K562 (cell line): ENCODE results near the gene GPX6. TPM values are rescaled to one million over a fixed set of nuclear protein-coding genes. Genes with fewer than 3 reads are reported as not detected.

Experiments
- BHLHE40 ChIP-seq: IDR thresholded peaks from 2 replicates; pipeline ENCODE4 v1.6.1; 2011; ENCODE audit warnings: low read length, improper control_type of control experiment
- FOXP1 ChIP-seq: sonication (generic); formaldehyde crosslinking; IDR thresholded peaks from 2 replicates; pipeline ENCODE4 v1.8.0; 2022; ENCODE audit warnings: mild to moderate bottlenecking, missing genetic modification reagents
- GATA2 ChIP-seq: sonication (generic); formaldehyde crosslinking; IDR thresholded peaks from 2 replicates; pipeline ENCODE4 v1.4.0; 2020; ENCODE audit warnings: mild to moderate bottlenecking, missing genetic modification reagents
- GTF2A2 ChIP-seq: IDR thresholded peaks from 2 replicates; pipeline ENCODE4 v1.6.1; 2016; ENCODE audit warnings: mild to moderate bottlenecking, missing genetic modification characterization, missing compliant biosample characterization
- HMGN3 ChIP-seq: IDR thresholded peaks from 2 replicates; pipeline ENCODE4 v1.6.1; 2011; ENCODE audit warnings: borderline replicate concordance, low read depth, mild to moderate bottlenecking, mixed read lengths, low read length; ENCODE audit not compliant: insufficient read length; ENCODE audit errors: extremely low read depth
- NCOA4 ChIP-seq: fragments of 450-650 bp; IDR thresholded peaks from 2 replicates; pipeline ENCODE4 v1.6.1; 2018; ENCODE audit warnings: mild to moderate bottlenecking; ENCODE audit not compliant: partially characterized antibody
- SRF ChIP-seq, 2 experiments: fragments of 250-450, 450-650 bp in 1 of 2; sonication (Bioruptor Pico) in 1 of 2; sonication (generic) in 1 of 2; formaldehyde crosslinking; IDR thresholded peaks; 2 replicates each; pipeline versions ENCODE4 v1.5.0 to v1.5.1; 2020 to 2022; ENCODE audit warnings: mild to moderate bottlenecking in 1 of 2, missing genetic modification reagents in 1 of 2
- TCF15 ChIP-seq: fragments of 250-450 bp; sonication (Bioruptor Pico); IDR thresholded peaks from 2 replicates; pipeline ENCODE4 v1.8.0; 2022; ENCODE audit warnings: moderate library complexity, mild to moderate bottlenecking, inconsistent platforms
- ZBTB12 ChIP-seq: fragments of 250-450 bp; sonication (Bioruptor Pico); IDR thresholded peaks from 2 replicates; pipeline ENCODE4 v1.4.0; 2020
- ZNF449 ChIP-seq: fragments of 250-450 bp; sonication (Bioruptor Pico); IDR thresholded peaks from 2 replicates; pipeline ENCODE4 v1.8.0; 2022; ENCODE audit warnings: moderate library complexity, mild to moderate bottlenecking, inconsistent platforms
- ZNF586 ChIP-seq: fragments of 450-650 bp; formaldehyde crosslinking; conservative IDR thresholded peaks from 2 replicates; pipeline ENCODE4 v1.4.0; 2020; ENCODE audit warnings: mild to moderate bottlenecking, moderate library complexity
- polyA plus RNA-seq, 8 experiments: library from polyadenylated mRNA; depleted of rRNA in 4 of 8; stranded (reverse) in 5 of 8; unstranded in 3 of 8; fragments of >200 nt; fragmentation: Nextera tagmentation in 2 of 8; fragmentation: Illumina TruSeq in 1 of 8; extraction: Ambion mirVana in 2 of 8; extraction: Trizol in 1 of 8; gene quantifications; 2 replicates each; pipeline versions ENCODE4 v1.2.1 to v1.2.3, GENCODE V29; 2011 to 2014; ENCODE audit warnings: inconsistent platforms in 1 of 8, missing spikeins in 1 of 8
- total RNA-seq, 7 experiments: library from RNA; depleted of rRNA in 6 of 7; stranded (reverse); fragments of >200 nt in 6 of 7; fragmentation: Illumina TruSeq in 2 of 7; extraction: Trizol in 2 of 7; gene quantifications; 2 replicates each; pipeline versions ENCODE4 v1.2.1 to v1.2.3, GENCODE V29; 2011 to 2021; ENCODE audit warnings: low replicate concordance in 1 of 7
- TF ChIP-seq, protein P1 (sequence below), 2 experiments: IDR thresholded peaks in 1 of 2; conservative IDR thresholded peaks in 1 of 2; 2 replicates each; pipeline ENCODE4 v1.6.1; 2016; ENCODE audit warnings: low read depth in 2 of 2, mild to moderate bottlenecking in 1 of 2, missing compliant biosample characterization in 1 of 2, missing genetic modification characterization in 1 of 2, moderate library complexity in 1 of 2
- TF ChIP-seq, protein P2 (sequence below): fragments of 450-650 bp; IDR thresholded peaks from 2 replicates; pipeline ENCODE4 v1.6.1; 2017; ENCODE audit warnings: antibody characterized with exemption, mild to moderate bottlenecking
- TF ChIP-seq, protein P3 (sequence below): sonication (generic); formaldehyde crosslinking; IDR thresholded peaks from 2 replicates; pipeline ENCODE4 v1.8.0; 2022; ENCODE audit warnings: mild to moderate bottlenecking, missing genetic modification reagents

Gene GPX6
- total and polyA plus RNA-seq, 9 of the 15 experiments (the other 6 are each of a cell fraction or from before 2014, with no cell fraction given) = not detected

DNA sequence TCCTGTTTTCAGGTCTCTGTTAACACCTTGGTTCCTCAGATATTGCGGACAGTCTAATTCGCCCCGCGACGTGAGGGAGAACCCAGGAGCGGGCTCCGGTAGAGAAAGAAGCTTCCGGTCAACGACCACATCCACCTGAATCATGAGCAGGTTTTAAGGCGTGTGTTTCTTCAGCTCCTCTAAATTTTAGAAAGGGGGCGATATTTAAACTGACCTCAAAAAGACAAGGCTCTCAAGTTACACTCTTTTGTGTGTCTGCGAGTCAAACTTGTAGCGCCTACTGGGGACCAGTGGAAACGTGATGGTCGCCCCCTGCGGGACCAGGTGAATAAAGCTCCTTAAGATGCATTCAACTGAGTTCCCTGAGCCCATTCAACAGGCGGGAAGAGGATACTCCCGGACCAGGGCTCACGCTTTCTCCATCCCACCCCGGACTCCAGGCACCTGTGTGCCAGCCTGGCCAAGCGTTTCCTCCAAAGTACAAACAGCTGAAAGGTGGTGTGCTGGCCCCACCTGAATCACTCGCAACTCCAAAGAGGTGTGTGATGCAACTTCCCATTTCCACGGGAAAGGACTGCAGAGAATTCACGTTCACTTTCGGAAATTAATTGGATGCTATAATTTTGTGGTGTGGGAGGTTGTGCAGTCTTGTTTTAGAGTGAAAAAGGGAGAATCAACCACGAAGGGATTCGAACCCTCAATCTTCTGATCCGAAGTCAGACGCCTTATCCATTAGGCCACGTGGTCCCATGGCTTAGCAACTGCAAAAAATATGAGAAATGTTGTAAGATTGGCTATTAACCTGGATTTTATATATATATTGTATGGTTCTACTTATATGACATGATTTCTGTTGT lies 27.1 kb upstream of the GPX6 start (continued):
- TF ChIP-seq, protein P1, sequence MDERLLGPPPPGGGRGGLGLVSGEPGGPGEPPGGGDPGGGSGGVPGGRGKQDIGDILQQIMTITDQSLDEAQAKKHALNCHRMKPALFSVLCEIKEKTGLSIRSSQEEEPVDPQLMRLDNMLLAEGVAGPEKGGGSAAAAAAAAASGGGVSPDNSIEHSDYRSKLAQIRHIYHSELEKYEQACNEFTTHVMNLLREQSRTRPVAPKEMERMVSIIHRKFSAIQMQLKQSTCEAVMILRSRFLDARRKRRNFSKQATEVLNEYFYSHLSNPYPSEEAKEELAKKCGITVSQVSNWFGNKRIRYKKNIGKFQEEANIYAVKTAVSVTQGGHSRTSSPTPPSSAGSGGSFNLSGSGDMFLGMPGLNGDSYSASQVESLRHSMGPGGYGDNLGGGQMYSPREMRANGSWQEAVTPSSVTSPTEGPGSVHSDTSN (CRISPR knock-in tag; IDR thresholded peaks at IDR 0.05; ENCODE audit: low read depth) = no peak
- TF ChIP-seq, protein P1 (tag; conservative IDR thresholded peaks at IDR 0.05; ENCODE audit: low read depth) = 0 out of 2 replicates have a peak, but pooled peaks have one; percentile 10
- TF ChIP-seq ZBTB12 (CRISPR knock-in tag) (no peak), ZNF449 (CRISPR knock-in tag) (no peak), GTF2A2 (tag) (no peak), BHLHE40 (peak; percentile 69), SRF (CRISPR knock-in tag; IDR thresholded peaks at IDR 0.05) (0 out of 4 replicates have a peak, but pooled peaks of 1 of the 2 experiments have one; percentile 21), GATA2 (CRISPR knock-in tag) (0 out of 2 replicates have a peak, but pooled peaks have one; percentile 20), ZNF586 (CRISPR knock-in tag) (no peak), FOXP1 (peak; percentile 91), NCOA4 (no peak), HMGN3 (no peak), TCF15 (CRISPR knock-in tag) (0 out of 2 replicates have a peak, but pooled peaks have one; percentile 57)
- TF ChIP-seq, protein P2, sequence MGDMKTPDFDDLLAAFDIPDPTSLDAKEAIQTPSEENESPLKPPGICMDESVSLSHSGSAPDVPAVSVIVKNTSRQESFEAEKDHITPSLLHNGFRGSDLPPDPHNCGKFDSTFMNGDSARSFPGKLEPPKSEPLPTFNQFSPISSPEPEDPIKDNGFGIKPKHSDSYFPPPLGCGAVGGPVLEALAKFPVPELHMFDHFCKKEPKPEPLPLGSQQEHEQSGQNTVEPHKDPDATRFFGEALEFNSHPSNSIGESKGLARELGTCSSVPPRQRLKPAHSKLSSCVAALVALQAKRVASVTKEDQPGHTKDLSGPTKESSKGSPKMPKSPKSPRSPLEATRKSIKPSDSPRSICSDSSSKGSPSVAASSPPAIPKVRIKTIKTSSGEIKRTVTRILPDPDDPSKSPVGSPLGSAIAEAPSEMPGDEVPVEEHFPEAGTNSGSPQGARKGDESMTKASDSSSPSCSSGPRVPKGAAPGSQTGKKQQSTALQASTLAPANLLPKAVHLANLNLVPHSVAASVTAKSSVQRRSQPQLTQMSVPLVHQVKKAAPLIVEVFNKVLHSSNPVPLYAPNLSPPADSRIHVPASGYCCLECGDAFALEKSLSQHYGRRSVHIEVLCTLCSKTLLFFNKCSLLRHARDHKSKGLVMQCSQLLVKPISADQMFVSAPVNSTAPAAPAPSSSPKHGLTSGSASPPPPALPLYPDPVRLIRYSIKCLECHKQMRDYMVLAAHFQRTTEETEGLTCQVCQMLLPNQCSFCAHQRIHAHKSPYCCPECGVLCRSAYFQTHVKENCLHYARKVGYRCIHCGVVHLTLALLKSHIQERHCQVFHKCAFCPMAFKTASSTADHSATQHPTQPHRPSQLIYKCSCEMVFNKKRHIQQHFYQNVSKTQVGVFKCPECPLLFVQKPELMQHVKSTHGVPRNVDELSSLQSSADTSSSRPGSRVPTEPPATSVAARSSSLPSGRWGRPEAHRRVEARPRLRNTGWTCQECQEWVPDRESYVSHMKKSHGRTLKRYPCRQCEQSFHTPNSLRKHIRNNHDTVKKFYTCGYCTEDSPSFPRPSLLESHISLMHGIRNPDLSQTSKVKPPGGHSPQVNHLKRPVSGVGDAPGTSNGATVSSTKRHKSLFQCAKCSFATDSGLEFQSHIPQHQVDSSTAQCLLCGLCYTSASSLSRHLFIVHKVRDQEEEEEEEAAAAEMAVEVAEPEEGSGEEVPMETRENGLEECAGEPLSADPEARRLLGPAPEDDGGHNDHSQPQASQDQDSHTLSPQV = peak; percentile 93
- TF ChIP-seq, protein P3, sequence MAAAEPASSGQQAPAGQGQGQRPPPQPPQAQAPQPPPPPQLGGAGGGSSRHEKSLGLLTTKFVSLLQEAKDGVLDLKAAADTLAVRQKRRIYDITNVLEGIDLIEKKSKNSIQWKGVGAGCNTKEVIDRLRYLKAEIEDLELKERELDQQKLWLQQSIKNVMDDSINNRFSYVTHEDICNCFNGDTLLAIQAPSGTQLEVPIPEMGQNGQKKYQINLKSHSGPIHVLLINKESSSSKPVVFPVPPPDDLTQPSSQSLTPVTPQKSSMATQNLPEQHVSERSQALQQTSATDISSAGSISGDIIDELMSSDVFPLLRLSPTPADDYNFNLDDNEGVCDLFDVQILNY (CRISPR knock-in tag) = peak; percentile 84; the same call in 1 of the 2 replicates
